Measurements from ENCODE around the gene CFAP251.

- TF ChIP-seq CTCF (IDR thresholded peaks at IDR 0.05) (no peak), POLR2A (IDR thresholded peaks at IDR 0.05) (no peak), POLR2AphosphoS5 (IDR thresholded peaks at IDR 0.05) (no peak), EP300 (IDR thresholded peaks at IDR 0.05) (no peak)
Measured at GRCh38 chr12:121898287-121898686, 20.1 kb upstream of the CFAP251 start.

Data from stomach (tissue), 4 donors.